ENCODE data around the gene EPB41L4A. TPM values are rescaled to one million over a fixed set of nuclear protein-coding genes. Genes with fewer than 3 reads are reported as not detected.
"Not testable (repeated sequence)": the region's sequence is repeated elsewhere in the genome, so short reads cannot be mapped to it uniquely, and the experiment has no call there.

Gene EPB41L4A
- total RNA-seq, 1 experiment from 2014 or later: not detected

- DNase-seq (ENCODE audit: low read depth): no peak
These were observed 155.6 kb downstream of the EPB41L4A start for GRCh38 chr5:112263469-112263868.

GRCh38 chr5:112258571-112258970, 160.5 kb downstream of the EPB41L4A start:
- no peak for DNase-seq (ENCODE audit: low read depth)

- no peak for DNase-seq (ENCODE audit: low read depth)
These were observed 161.1 kb downstream of the EPB41L4A start for GRCh38 chr5:112257976-112258375.

- DNase-seq (ENCODE audit: low read depth): no peak
These were observed 162.1 kb downstream of the EPB41L4A start for GRCh38 chr5:112257005-112257404.

- DNase-seq (ENCODE audit: low read depth): no peak
These were observed 164.8 kb downstream of the EPB41L4A start for GRCh38 chr5:112254303-112254702.

- DNase-seq (ENCODE audit: low read depth): peak; percentile 57
These were observed 165.4 kb downstream of the EPB41L4A start for GRCh38 chr5:112253478-112254250.

- DNase-seq (ENCODE audit: low read depth): no peak
These were observed 168.5 kb downstream of the EPB41L4A start for GRCh38 chr5:112250551-112250950.

- DNase-seq (ENCODE audit: low read depth): no peak
These were observed 170.5 kb downstream of the EPB41L4A start for GRCh38 chr5:112248623-112249022.

- no peak for DNase-seq (ENCODE audit: low read depth)
These were observed 171.1 kb downstream of the EPB41L4A start for GRCh38 chr5:112247960-112248359.

GRCh38 chr5:112245656-112246055, 173.4 kb downstream of the EPB41L4A start:
- DNase-seq (ENCODE audit: low read depth): no peak

- peak; percentile 26 for DNase-seq (ENCODE audit: low read depth)
These were observed 179.1 kb downstream of the EPB41L4A start for GRCh38 chr5:112239996-112240395.

GRCh38 chr5:112238473-112238872, 180.6 kb downstream of the EPB41L4A start:
- DNase-seq (ENCODE audit: low read depth): no peak

GRCh38 chr5:112237456-112237855, 181.6 kb downstream of the EPB41L4A start:
- DNase-seq (ENCODE audit: low read depth): no peak

- no peak for DNase-seq (ENCODE audit: low read depth)
These were observed 185.1 kb downstream of the EPB41L4A start for GRCh38 chr5:112234000-112234399.

GRCh38 chr5:112232667-112233066, 186.4 kb downstream of the EPB41L4A start:
- DNase-seq (ENCODE audit: low read depth): no peak

- DNase-seq (ENCODE audit: low read depth): no peak
These were observed 188.5 kb downstream of the EPB41L4A start for GRCh38 chr5:112230606-112231005.

- peak; percentile 6 for DNase-seq (ENCODE audit: low read depth)
These were observed 190.4 kb downstream of the EPB41L4A start for GRCh38 chr5:112228667-112229066.

GRCh38 chr5:112227911-112228631, 191.0 kb downstream of the EPB41L4A start:
- DNase-seq (ENCODE audit: low read depth): no peak

GRCh38 chr5:112226215-112226614, 192.9 kb downstream of the EPB41L4A start:
- no peak for DNase-seq (ENCODE audit: low read depth)

GRCh38 chr5:112222997-112223396, 196.1 kb downstream of the EPB41L4A start:
- not testable (repeated sequence) for DNase-seq (ENCODE audit: low read depth)

- DNase-seq (ENCODE audit: low read depth): no peak
These were observed 197.9 kb downstream of the EPB41L4A start for GRCh38 chr5:112221128-112221527.

GRCh38 chr5:112219000-112219399, 200.1 kb downstream of the EPB41L4A start:
- peak; percentile 4 for DNase-seq (ENCODE audit: low read depth)
